ENCODE results near the gene HS3ST2.

- TF ChIP-seq CTCF (IDR thresholded peaks at IDR 0.05) (no peak), POLR2A (IDR thresholded peaks at IDR 0.05) (no peak)
Measured at GRCh38 chr16:22942811-22943210, 128.8 kb downstream of the HS3ST2 start.

Data from testis (tissue), 2 donors.